M059J (cell line): ENCODE measurements around the gene PRG3. TPM values are rescaled to one million over a fixed set of nuclear protein-coding genes. Genes with fewer than 3 reads are reported as not detected.
A peak's percentile ranks its signal among the peaks of the same experiment; 100 is the strongest.
"Not testable (repeated sequence)": the region's sequence is repeated elsewhere in the genome, so short reads cannot be mapped to it uniquely, and the experiment has no call there.

Source experiments
- DNase-seq: peaks from one replicate; pipeline ENCODE4 v3.0.0-alpha.2; 2012; ENCODE audit warnings: low read depth
- total RNA-seq: library from RNA; depleted of rRNA; stranded (reverse); fragments of >200 nt; shearing (Covaris generic); gene quantifications from 2 replicates; pipeline ENCODE4 v1.2.3, GENCODE V29; 2014

PRG3 gene
- total RNA-seq, 1 experiment from 2014 or later, result not detected

DNA sequence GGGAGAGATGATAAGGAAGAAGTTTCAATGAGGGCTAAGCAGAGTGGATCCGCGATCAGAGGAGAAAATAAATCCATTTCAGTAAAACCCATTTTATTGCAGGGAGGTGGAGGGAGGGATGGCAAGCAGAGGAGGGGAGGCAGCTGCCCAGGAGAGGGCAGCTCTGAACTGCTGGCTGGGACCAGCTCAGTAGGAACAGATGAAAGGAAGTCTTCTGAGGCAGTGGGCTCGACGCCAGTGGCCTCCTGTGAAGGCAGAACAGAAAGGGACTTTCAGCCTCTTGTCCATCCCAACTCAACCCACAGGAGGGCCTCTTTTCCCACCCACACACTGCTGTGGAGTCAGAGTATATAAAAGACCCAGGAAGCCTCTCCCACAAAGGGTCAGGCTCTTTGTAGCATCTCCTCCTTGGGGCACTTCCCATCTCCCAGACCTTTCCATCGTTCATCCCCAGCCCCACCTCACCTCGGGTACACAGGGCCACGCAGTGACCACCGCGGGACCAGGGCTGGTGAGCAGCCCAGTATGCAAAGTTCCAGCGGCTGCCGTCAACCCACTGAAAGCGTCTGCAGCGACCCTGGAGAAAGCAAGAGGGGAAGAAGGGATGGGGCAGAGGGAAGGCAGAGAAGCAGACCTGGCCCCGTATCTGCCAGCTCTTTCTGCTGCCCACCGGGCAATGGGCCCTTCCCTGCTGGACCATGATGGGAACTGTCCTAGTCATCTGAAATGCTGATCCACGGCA, 6.5 kb upstream of the PRG3 start:
- DNase-seq, result peak; percentile 23

DNA sequence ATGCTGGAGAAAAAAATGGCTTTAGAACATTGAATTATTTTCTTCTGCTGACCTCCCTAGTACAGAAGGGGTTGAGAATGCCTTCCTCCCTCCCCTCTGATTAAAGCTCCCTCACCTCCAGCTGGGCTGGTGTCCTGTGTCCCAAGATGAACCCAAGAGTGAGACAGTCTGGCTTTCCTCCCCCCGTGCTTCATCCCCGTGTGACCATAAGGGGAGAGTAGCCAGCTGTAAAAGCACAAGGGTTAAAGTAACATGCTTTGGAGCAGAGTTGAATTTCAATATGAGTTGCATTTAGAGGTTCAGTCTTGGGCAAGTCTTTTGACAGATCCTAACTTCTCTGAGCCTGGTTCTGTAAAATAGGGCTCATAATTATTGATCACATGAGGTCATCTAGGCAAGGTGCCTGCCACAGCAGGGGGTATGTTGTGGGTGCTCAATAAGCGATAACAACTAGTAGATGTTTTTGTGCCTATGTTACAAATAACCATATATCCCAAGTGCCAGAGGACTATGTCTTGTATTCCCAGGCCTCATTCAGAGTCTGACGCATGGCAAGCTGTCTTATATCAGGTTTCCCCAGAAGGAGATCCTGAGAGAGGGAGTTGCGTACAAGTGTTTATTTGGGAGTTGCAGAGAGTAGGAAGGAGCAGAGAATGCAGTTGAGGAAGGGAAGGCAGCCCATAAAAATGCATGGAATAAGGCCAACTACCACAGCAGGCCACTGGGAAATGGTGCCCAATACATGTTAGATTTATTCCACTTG, 5.4 kb upstream of the PRG3 start:
- DNase-seq, result no peak

DNA sequence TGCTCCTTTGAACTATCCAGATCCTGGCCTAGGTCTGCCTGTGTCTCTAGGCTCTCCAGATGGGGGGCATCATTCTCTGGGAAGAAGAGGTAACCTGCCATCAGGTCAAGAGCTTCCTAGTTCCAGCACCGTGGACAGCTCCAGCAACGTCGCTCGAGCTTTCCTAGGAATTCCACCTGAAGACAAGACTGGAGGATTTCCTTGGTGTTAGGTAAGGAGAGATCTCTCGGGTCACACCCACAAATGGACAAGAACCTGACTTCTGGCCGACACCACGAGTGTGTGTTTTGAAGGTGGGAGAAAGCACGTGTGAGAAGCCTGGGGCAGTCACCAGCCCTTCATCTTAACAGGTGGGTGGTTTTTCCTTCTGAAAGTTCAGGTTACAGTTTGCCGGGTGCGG, 1.2 kb downstream of the PRG3 start:
- DNase-seq, result peak; percentile 32

DNA sequence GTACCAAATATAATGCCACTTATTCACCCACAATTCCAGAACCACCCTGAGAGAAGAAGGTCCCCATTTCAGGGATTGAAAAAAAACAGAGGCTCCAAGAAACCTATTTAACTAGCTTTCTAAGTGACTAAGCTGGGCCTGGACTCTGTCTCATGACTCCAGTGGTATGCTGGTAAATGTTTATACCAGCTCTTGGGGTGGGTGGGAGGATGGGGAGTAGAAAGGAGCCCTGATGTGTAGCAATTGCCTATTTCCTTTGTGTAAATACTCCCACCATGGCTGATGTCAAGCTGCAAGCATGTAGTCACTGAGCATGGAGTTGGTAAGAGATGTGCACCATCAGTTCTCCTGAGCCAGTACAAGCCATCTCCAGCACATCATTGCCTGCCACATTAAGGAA, 2.8 kb downstream of the PRG3 start:
- DNase-seq, result no peak

DNA sequence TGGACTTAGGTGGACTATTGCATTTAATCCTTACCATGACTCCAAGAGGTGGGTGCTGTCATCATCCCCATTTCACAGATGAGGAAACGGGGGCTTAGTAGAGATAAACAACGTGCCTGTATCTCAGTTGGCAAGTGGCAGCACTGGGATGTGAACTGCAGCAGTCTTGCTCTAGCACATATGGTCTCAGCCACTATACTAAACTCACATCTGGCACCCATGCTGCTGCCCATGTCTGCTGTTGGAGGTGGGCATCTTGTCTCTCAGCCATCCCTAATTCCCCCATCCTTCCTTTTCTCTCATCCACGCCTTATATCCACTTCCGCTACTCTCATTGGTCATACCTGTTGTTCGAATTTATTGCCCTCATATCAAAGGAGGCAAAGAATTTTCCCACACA, 3.8 kb downstream of the PRG3 start:
- no peak for DNase-seq

DNA sequence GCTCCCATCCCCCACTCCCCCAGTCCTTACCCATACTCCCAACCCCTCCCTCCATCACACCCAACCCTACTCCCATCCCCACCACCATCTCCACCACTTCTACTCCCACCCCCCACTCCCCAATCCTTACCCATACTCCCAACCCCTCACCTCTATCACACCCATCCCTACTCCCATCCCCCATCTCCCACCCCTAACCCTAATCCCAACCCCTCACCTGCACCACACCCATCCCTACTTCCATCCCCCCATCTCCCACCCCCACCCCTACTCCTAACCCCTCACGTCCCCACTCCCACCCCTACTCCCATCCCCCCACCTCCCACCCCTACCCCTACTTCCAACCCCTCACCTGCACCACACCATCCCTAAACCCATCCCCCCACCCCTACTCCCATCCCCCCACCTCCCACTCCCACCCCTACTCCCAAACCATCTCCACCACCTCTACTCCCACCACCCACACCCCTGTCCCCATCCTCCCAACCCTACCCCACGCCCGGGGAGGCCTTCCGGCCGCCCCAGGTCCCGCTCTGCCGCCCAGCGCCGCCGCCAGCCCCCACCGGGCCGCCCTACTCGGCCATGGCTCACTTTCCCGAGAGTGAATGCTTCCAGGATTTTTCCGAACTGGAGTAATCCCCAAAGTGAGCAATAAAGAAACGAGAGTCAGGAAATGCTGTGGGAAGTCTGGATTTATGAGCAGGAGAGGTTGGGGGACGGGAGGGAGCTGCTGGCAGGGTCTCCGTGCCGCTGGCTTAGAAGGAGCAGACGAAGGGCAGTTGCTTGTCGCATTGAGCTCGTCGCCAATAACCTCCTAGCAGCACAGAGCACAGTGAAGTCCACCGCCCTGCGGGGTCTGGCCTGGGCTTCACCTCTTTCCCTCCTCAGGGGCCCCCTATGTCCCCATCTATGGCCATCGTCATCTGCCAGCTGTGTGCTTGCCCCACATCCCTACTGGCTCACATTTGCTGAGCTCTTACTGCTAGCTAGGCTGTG, 4.6 kb downstream of the PRG3 start:
- no peak for DNase-seq

DNA sequence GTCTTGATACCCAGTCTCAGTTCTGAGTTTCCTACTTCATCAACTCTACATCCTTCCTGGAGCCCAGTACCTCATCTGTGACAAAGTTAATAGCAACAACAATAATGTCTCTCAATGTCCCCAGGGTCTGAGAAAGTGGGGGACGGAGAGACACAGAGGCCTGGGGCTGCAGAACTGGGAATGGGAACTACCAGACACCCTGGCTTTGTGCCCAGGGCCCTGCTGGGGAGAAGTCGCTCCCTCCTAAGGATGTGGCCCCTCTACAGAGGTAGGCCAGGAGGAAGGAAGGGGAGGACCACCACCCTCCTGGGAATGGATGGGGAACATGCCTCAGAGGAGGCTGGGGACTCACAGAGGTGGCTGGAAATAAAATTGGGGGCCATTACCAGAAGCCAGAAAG, 5.5 kb downstream of the PRG3 start:
- no peak for DNase-seq

DNA sequence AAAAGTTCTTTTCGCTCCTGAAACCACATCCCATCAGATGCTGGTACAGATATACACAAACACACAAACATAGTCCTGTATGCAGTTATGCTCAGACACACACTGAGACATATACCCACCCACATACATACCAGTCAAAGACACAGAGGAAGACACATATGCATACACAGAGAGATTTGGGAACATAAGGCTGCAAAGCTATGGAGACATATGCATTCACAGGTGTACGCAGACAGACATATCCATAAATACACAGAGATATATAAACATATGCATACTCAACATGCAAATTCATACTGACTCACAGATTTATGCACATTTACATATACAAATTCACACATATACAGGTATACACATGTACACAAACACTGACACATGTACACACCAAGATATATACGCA, 6.0 kb downstream of the PRG3 start:
- no peak for DNase-seq

DNA sequence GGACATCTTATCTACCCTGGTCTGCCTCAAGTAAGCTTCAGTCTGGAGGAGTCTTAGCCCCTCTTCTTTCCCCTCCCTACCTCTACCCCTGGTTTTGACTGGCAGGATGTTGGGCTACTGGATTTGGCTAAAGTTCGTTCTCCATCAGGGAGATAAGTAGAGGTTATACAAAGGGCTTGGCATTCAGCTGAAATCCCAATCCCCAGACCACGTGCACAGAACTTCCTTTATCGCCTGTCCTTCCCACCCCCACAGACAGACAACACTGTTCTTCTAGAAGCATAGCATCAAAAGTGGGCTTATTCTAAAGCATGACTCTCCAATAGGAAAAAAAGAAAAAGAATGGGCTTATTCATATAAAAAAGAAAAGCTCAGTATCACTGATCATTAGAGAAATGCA, 7.8 kb downstream of the PRG3 start:
- DNase-seq, result no peak

DNA sequence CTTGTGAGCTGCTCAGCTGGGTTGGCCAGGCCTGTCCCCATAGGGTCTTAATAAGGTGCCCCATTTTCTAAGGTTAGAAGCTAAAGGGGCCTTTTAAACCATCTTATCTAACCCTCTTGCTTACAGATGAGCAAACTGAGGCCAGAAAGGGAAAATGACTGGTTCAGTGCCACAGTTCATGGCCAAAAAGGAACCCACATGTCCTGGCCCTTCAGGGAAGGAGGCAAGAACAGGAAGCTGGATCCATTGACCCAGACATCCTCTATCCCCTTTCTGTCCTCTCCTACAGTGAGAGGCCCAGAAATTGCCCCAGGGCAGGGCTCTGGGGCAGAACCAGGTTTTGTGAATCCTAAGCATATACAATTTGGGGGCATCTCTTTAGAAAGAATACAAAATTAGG, 10.0 kb downstream of the PRG3 start:
- peak; percentile 24 for DNase-seq

DNA sequence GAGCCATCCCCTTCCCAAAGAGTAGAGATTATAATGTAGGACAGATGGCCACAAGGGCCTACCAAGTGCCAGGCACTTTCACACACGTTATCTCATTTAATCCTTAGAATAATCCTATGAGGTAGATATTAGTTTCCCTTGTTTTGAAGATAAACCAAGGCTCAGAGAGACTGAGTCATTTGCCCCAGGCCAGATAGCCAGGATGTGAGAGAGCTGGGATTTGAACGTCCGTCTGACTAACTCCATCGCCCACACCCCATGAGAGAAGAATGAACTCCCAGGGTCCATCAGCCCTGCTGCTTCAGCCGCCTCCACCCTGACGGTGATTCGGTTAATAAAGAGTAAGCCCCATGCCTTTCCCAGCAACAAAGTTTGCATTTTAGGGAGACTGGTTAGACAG, 10.7 kb downstream of the PRG3 start:
- peak; percentile 94 for DNase-seq

DNA sequence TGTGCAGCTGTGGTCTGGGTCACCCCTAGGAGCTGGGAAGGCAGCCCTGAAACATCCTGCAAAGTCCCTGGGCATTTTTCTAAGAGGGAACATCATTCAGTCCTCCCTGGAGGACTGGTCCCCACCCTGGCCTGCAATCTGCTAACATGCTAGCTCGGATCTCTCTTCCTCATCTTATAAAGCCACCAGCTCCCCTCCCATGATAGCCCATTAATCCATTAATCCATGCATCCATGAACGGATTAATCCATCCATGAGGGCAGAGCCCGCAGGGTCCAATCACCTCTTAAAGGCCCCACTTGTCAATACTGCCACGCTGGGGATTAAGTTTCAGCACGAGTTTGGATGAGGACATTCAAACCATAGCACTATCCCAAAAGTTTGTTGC, 12.1 kb downstream of the PRG3 start:
- no peak for DNase-seq

DNA sequence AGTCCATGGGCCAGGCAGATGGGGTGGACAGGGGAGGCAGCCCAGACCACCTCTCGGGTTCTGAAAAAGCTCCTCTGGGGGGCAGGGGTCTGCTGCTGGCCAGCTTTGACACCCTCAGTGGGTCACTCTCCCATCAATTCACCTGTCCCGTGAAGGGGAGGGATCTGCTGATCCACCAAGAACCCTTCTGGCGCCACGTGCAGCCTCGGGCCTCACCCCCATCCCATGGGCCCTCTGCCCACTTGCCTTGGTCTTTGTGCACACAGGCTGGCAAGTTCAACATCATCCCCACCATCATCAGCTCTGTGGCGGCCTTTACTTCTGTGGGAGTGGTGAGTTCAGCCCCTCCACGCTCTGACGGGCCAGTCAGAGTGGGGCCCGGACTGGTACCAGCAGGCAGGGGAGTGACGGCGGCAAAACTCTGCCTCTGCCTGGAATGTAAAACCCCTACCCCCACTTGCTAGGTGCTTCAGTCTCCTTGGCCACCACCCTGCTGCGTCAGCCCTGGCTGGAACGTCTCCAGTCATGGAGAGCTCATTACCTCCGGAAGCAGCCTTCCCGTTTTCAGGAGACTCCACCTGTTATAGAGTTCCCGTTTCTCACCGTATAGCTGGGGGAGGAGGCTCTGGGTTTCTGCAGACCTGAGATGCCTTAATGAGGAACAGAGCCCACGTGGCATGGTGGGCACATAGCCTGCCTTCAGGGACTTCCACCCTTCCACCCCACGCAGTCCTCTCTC, 12.7 kb downstream of the PRG3 start:
- peak; percentile 69 for DNase-seq

DNA sequence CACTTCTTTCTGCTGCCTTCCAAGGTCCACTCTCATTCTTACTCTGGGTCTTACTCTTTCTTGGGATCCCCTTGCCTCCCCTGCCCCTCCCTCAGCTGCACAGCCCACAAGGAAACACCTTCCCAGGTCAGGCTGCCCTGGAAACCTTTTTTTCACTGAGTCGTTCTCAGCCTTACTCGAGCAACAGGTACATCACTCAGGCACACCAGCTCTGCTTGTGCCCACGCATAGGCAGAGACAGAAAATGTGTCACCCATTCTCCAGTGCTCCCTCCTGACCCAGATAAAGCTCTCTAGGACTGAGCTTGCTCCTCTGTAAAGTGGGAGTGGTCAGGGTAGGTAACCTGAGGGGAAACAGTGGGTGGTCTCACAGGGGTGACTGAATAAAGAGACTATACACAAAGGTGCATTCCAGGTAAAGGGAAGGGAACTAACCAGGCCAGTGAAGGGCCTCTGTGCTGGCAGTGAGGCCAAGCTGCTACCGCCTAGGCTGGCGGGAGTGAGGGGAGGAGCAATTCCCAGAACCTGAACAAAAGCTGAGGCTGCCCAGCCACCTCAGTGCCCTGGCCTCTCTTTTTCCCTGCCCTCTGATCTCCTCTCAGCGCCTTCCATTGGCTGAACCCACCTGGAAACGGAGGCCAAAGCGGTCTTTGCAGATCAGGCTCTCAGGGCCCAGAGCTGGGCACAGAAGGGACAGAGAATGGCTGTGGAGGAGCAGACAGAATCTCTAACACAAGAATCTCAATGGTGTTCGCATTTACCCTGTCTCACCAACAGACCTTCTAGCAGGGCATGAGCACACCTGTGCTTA, 15.9 kb downstream of the PRG3 start:
- no peak for DNase-seq

DNA sequence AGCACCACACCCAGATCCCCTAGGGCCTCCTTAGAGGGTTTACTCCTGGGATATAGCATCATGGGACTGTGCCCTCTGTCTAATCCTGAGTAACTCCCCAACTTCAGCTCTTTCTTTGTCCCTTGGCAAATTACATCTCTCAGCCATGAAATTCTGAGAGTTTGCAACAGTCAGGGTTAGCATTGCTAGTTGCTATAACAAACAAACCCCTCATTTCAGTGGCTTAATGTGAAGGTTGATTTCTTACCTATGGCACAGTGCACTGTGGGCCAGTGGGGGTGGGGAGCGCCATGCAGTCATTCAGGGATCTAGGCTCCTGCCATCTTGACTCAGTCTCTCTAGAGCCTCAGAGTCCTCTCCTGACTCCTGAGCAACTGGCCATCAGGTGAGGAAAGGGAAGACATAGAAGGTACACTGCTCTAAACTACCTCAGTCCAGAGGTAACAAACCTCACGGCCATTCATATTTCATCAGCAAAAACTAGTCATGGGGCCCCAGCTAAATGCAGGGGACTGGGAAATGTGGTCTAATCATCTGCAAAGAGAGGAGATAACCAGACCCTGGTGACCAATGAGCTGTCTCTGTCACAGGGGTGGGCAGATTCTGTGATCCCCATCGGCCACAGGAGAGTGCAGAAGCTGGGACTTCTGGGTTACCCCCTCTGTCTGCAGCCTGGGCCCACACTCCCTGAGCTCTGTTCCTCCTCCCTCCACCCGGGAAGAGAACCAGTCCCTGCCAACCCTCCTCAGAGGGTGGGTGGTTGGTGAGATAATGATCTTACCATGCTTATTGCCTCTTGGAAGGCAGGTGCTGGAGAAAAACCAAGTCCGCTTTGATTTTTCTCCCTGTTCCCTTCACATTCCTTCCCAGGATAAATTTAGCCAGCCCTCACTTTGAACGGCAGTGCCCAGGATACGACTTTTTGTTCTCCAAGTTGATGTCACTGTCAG, 17.5 kb downstream of the PRG3 start:
- DNase-seq, result no peak

DNA sequence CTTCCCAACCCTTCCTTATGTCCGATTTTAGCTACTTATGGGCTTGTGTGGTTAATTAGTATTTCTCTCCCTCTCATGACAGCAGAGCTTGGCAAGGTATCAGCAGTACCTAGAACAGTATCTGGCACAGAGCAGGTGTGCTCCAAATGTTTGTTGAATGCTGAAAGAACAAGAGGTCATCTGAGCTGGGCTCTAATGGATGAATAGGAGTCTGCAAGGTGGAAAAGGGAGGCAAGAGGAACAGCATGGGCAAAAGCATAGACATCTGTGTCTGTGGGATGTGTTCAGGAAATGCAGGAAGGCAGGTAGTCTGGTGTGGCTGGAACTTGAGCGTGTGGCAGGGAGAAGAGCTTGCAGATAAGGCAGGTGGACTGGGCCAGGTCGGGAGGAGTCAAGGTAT, 19.0 kb downstream of the PRG3 start:
- no peak for DNase-seq

DNA sequence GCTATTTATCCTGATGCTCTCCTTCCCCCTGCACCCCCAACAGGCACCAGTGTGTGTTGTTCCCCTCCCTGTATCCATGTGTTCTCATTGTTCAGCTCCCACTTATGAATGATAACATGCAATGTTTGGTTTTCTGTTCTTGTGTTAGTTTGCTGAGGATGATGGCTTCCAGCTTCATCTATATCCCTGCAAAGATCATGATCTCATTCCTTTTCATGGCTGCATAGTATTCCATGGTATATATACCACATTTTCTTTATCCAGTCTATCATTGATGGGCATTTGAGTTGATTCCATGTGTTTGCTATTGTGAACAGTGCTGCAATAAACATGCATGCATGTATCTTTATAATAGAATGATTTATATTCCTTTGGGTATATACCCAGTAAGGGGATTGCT, 19.5 kb downstream of the PRG3 start:
- not testable (repeated sequence) for DNase-seq

DNA sequence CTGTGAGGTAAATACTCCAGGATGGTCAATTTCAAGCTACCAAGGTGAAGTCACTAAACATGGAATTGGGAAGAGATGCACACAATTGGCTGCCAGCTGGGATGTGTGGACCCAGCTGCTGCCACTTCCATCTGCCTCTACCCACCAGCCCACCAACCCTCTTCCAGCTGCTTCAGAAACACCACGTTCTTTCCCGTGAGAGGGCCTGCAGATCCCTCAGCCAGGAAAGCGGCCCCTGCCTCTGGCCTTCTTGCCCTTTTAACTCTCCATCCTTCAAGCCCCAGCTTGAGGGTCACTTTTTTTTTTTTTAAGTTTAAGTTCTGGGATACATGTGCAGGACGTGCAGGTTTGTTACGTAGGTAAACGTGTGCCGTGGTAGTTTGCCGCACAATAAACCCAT, 20.0 kb downstream of the PRG3 start:
- DNase-seq, result no peak

DNA sequence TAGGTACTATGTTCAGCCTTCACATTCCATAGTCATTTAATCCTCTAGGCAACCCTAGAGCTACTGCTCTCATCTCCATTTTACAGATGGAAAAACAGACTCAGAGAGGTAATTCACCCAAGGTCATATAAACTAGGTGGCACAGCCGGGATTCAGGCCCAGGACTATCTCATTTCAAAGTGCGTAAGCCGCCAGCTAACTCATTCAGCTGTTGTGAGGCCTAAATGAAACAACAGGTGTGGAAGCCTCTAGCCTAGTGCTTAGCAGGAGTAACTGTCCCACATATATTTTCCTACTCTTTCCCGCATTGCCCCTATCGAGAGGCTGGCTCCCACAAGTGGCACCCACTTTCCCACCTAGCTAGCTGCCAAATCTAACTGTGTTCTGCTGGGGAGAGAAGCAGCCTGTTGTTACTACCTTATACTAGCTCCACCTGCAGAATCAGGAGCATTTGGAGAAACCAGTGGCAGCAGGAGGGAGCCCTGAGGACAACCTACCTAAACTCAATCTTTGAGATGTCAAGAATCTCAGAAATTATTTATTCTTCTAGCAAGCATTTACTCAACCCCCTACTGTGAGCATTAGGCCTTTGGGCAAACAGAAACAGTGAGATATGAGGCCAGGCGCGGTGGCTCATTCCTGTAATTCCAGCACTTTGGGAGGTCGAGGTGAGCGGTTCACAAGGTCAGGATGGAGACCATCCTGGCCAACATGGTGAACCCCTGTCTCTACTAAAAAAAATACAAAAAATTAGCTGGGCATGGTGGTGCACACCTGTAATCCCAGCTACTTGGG, 20.9 kb downstream of the PRG3 start:
- peak; percentile 16 for DNase-seq
